HG02623 (cell line): ENCODE results near the gene SERGEF.
"Not testable (repeated sequence)": the region's sequence is repeated elsewhere in the genome, so short reads cannot be mapped to it uniquely, and the experiment has no call there.

Experiments
- ATAC-seq: cut with Tn5 transposase; IDR thresholded peaks from one replicate; pipeline ENCODE4 v1.9.1; 2021; ENCODE audit warnings: moderate library complexity; ENCODE audit not compliant: unreplicated experiment

SERGEF gene

DNA sequence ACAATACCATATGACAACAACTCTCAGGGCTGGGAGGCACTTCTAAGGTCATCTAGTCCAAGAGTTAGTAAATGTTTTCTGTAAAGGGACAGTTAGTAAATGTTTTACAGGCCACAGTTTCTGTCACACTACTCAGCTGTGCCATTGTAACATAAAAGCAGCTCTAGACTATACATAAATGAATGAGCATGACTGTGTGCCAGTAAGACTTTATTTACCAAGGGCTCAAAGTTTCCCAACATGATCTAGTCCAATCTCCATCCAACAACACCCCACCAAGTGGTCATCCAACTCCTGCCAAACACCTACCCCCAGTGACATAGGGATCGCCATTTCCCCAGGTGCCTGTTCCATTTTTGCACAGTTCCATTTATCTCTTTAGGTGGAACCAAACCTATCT, 12.1 kb downstream of the SERGEF start:
- ATAC-seq = peak; percentile 47

DNA sequence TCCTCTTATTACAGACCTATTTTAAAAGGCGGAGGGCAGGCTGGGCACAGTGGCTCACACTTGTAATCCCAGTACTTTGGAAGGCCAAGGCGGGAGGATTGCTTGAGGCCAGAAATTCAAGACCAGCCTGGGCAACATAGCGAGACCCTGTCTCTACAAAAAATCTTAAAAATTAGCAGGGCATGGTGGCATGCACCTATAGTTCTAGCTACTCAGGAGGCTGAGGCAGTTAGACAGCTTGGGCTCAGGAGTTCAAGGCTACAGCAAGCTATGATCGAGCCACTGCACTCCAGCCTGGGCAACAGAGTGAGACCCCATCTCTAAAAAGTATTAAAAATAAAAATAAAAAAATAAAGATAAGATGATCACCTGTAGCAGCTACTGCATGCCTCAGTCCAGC, 12.7 kb downstream of the SERGEF start:
- not testable (repeated sequence) for ATAC-seq

DNA sequence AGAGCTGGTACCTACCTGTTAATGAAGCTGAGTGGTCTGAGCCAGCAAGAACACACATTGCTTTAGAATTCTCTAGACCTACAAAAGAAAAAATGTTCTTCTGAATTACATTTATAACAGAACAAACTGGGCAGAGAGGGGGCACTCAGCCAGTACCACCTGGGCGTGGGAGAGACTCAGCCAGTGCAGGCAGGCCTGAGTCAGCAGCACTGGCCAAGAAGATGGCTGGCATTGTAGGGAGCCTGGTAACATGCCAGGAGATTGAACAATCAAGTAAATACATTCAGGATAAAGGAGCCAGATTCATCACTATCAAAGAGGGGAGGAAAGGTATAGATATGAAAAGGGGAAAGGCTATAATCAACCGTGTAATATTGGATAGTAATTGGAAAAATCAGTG, 19.9 kb downstream of the SERGEF start:
- no peak for ATAC-seq

- peak; percentile 68 for ATAC-seq
Measured at GRCh38 chr11:17991783-17992433, 20.9 kb downstream of the SERGEF start.

GRCh38 chr11:17989306-17989705, 23.5 kb downstream of the SERGEF start:
- ATAC-seq = no peak

DNA sequence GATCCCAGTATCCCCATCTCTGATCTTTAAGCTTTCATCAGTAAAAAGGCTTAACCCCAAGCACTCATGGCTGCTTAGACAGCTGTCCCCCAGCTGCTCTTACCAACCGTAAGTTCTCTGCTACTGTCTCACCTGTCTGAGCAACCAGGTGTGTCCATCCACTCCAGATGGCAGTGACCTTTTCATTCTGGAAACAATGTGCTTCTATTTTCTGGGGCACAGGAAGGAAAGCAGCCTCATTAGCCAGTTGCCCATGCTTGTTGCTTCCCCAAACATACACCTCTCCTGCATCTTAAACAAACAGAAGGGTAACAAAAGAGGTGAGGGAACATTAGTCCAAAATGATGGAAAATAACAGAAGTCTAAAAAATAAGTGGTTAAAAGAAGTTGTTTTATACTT, 24.4 kb downstream of the SERGEF start:
- no peak for ATAC-seq

DNA sequence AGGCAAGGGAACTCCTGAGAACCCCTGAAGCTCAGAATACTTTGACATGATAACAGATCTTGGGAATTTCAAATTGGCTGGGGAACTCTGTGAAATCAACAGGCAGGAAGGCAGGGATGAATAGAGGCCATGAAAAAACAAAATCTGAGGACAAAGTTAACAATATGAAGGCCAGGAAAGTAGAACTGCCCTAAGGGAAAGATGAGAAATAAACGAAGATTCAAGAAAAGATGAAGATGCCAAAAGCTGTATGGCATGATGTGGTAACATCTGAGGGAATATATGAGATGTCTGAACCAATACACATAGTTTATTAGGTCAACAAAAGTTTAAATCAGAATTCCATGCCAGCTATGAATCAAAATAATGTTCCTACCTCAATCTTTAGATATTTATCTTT, 25.0 kb downstream of the SERGEF start:
- ATAC-seq = no peak

DNA sequence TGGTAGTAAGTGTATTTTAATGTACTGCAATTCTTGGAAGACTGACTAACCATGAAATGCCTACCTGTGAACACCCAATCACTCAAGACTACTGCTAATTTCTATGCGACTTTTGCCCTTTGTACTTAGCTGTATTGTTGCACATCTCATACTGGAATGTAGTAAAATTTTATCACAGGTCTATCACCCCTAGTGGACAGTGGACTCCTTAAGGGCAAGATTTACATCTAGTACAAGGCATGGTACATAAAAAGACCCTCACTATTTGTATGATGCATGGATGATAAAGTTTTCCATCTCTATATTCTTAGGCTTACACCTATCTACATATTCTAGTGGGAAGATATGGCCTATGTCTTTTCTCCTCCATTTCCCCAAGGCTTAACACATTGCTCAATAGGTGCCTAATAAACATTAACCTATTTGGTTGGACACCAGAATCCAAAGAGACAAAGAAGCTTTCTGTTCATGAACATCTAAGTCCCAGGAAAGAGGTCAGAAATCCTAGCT, 26.1 kb downstream of the SERGEF start:
- no peak for ATAC-seq

DNA sequence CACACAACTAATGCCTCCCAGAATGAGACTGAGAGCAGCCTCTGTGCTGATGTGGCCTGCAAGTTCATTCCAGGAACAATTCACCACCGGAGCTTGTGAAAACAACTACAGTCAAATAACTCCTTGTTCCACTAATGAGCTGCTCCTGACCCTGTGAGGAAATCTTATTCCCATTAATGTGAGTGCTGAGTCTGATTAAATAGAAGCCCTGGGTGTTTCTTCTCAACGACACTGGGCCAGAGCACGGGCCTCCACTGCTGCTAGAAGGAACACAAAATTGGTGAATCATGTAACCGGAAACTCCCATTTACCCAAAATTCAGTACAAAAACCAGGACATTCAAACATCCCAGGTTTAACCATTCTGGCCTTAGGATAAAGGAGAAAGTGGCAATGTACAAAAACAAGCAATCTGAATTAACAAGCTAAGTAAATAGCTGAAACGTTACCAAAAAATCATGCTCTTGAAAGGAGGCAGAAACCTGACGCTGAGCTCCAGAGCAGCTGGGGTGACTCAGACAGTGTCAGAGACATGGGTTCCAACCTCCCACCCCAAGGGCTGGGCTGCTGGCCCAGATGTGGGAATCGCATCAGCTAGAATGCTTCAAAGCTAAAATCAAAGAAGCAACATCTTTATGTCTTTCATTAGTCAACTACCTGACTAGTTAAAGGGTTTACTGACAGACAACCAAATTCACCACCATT, 26.7 kb downstream of the SERGEF start:
- ATAC-seq = no peak

DNA sequence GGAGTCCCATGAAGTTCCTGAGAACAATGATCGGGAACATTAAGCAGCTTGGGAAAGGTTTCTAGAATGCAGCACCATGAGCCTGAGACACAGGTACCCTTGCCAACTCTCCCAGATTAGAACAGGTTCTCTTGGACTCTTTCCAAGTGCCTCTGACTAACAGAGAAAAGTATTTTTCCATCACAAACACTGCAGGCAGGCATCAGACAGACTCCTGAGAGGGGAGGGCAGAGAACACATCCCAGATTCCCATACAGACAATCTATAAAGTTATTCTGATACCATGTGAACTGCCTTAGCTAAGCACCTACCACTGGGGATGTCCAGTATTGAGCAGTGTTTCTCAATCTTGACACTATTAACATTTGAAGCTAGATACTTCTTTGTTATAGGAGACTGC, 27.3 kb downstream of the SERGEF start:
- ATAC-seq = no peak

GRCh38 chr11:17983569-17983968, 29.3 kb downstream of the SERGEF start:
- no peak for ATAC-seq

DNA sequence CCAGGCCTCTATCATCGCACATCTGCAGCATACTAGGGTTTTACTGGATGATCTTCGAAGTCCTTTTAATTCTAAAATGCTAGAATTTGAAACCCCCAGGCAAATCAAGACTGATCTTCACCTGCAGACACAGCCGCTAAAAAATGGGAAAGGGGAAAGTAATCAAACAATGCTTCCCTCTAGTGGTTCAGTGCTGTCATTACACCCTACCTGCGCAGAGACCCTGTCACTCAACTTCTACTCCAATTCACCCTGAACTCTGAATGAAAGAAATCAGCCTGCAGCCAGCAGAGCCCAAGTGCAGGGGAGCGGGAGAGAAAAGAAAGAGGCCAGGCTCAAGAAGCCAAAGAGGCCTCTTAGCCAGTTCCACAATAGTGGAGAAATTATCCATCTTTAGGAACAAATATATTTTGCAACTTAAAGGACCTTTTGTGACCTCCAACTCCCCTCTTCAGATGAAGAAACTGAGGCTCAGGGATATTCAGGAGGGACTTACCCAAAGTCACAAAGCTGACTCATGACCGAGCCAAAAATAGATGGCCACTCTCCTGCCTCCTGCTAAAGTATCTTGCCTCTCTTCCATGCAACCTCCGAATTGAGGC, 33.0 kb downstream of the SERGEF start:
- no peak for ATAC-seq

DNA sequence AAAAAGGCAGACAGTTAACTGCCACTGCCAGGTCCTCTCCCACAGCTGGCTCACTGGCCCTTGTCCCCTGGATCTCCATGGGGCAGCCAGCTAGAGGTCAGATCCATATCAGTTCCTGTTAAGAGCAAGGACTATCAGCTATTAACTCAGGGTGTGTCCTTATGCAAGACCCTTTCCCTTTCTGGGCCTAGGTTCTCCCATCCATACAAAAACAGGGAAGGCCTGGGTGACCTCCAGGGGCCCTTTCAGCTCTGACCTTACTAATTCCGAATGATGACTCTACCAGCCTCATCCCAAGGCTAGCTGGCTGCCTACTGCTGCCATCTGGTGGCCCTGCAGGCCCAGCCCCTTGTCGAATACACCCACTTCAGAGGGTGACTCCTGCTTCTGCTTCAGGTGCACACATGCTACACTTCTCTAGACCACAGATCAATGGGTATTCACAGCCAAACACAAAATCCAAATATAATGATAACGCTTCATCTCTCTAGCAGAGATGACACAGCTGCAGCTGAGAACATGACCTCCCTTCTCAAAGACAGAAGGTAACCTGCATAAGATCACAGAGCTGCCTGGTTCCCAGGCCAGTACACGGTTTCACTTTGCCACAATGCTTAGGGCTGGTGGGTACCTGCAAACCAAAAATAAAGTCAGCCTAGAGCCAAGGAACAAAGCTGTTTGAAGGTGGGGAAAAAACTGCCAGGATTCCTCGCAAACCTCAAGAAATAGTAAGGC, 34.1 kb downstream of the SERGEF start:
- ATAC-seq = no peak

DNA sequence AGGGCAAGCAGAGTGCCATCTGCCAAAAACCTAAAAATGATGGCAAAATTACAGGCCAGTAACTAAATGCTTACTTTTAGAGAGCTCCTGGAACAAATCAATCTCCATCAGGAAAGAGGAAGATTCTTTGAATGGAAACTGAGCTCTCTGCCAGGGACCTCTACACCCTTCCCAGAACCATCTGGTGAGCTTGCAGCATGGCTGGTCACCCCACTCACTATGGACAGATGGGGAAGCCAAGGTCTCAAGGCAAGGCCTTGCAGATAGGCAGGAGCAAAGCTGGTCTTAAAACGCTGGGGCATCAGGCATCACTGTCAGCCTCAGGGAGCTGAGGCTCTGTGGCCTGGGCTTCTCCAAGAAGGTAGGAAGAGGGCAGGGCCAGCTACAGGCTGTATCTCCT, 36.2 kb downstream of the SERGEF start:
- ATAC-seq = no peak

DNA sequence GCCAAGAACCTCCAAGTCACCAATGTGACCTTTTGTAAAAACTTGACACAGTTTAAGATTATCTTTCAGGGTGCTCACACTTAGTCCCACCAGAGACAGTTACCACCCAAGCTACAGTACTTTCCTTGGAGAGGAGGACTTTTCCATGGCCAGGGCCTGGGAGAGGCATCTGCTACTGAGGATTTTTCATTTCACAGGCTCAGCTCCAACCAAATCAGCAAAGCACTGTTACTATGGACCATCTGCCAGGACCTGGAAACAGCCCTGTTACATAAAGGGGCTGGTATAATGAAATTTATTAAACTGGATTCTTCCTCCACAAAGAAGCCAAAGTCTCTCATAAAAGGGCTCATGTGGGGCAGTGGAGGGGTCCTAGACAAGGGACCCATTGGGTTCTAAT, 38.6 kb downstream of the SERGEF start:
- ATAC-seq = no peak

GRCh38 chr11:17972987-17973386, 39.9 kb downstream of the SERGEF start:
- ATAC-seq = no peak

GRCh38 chr11:17968206-17968605, 44.6 kb downstream of the SERGEF start:
- no peak for ATAC-seq

- no peak for ATAC-seq
Measured at GRCh38 chr11:17967661-17968060, 45.2 kb downstream of the SERGEF start.

DNA sequence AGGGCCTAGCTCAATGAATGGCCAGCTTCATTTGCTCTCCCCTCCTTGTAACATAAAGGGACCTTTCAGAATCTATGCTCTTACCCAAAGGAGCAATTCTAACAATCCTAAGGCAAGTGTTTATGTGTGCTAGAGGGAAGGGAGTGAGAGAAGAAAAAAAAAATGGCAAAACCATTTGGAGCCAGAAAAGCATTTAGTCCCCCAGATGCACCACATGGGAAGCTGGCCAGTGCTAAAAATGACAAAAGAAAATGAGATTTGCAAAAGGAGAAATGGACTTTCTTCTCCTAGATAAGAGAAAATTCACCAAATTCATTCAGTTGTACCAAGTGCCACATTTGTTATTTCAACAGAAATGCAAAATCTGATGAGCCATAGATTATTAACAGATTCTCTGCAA, 52.8 kb downstream of the SERGEF start:
- no peak for ATAC-seq

- no peak for ATAC-seq
Measured at GRCh38 chr11:17958446-17958845, 54.4 kb downstream of the SERGEF start.

DNA sequence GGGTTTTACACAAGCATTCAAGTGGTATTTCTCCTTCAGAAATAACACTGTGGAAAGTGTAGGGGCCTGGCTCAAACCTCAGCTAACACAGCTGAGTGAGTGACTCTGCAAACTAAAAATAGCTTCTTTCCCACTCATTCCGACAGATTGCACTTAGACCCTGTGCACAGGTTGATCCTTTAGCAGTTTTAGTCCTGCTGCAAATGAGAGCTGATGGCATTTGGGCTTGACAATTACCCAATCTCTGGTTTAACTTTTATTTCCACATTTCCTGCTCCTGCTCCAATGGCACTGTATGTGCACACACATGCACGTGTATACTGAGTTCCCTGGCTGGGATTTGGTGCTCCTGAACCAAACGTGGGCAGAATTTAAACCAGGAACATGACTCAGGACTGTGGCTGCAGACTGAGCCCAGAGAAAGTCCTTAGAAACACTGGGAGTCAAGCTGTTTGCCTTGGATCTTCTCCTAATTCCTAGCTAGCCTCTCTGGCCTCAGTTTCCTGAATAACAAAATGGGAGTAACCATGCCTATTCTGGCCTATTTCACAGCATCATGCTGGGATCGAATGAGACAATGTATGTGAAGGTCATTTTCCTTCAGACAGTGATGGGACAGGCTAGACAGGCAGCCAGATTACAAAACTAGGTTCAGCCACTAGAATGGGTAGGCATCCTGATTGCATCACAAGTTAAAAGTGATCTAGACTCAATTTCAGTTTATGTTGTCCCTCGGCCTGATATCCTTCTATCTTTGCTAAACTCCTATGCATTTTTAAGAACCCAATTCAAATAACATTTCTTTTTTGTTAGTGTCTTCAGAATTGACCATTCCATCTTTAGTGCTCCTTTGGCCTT, 58.2 kb downstream of the SERGEF start:
- ATAC-seq = no peak
